ENCODE measurements around the gene TBC1D8. TPM values are rescaled to one million over a fixed set of nuclear protein-coding genes. Genes with fewer than 3 reads are reported as not detected.
"Not testable (repeated sequence)": the region's sequence is repeated elsewhere in the genome, so short reads cannot be mapped to it uniquely, and the experiment has no call there.

Gene TBC1D8
- total RNA-seq, 1 experiment from 2014 or later, result 0.97 TPM

- no peak overlapping the region for H3K4me3 ChIP-seq (ENCODE audit: low read length)
- no peaks in the 10 kb centered on the region for H3K9me3 ChIP-seq (ENCODE audit: low read length)
- H2AFZ ChIP-seq (ENCODE audit: low read length), result no peak overlapping the region
- H3K9ac ChIP-seq (ENCODE audit: low read length), result no peak overlapping the region
- H3K4me1 ChIP-seq (ENCODE audit: low read length), result no peaks in the 10 kb centered on the region
- H3K79me2 ChIP-seq (ENCODE audit: low read length), result no peaks in the 10 kb centered on the region
- H3K27ac ChIP-seq (ENCODE audit: low read length), result no peak overlapping the region
- no peaks in the 10 kb centered on the region for H4K20me1 ChIP-seq (ENCODE audit: insufficient read depth, low read depth, low read length)
- no peak overlapping the region for H3K4me2 ChIP-seq (ENCODE audit: low read depth, low read length, poor library complexity, severe bottlenecking)
- H3K9me2 ChIP-seq (replicated peaks; ENCODE audit: insufficient read depth, low read length), result no peaks in the 10 kb centered on the region
- H3K27me3 ChIP-seq (ENCODE audit: low read length), result no peaks in the 10 kb centered on the region
- H3K36me3 ChIP-seq (ENCODE audit: insufficient read depth, low read length), result no peaks in the 10 kb centered on the region
- DNase-seq, result no peak
These were observed 22.6 kb upstream of the TBC1D8 start for GRCh38 chr2:101173707-101174295.

- H3K36me3 ChIP-seq (ENCODE audit: insufficient read depth, low read length); H3K4me2 ChIP-seq (ENCODE audit: low read depth, low read length, poor library complexity, severe bottlenecking); H3K4me1 ChIP-seq (ENCODE audit: low read length); H4K20me1 ChIP-seq (ENCODE audit: insufficient read depth, low read depth, low read length); DNase-seq; H3K9me3 ChIP-seq (ENCODE audit: low read length); H3K9ac ChIP-seq (ENCODE audit: low read length); H3K27me3 ChIP-seq (ENCODE audit: low read length); H3K79me2 ChIP-seq (ENCODE audit: low read length); H3K9me2 ChIP-seq (replicated peaks; ENCODE audit: insufficient read depth, low read length); H3K27ac ChIP-seq (ENCODE audit: low read length); H2AFZ ChIP-seq (ENCODE audit: low read length); H3K4me3 ChIP-seq (ENCODE audit: low read length): not testable (repeated sequence)
These were observed 18.6 kb upstream of the TBC1D8 start for GRCh38 chr2:101169822-101170221.

GRCh38 chr2:101168706-101169105, 17.5 kb upstream of the TBC1D8 start:
- H3K27me3 ChIP-seq (ENCODE audit: low read length), result no peaks in the 10 kb centered on the region
- no peaks in the 10 kb centered on the region for H3K4me1 ChIP-seq (ENCODE audit: low read length)
- no peak overlapping the region for H3K27ac ChIP-seq (ENCODE audit: low read length)
- no peaks in the 10 kb centered on the region for H4K20me1 ChIP-seq (ENCODE audit: insufficient read depth, low read depth, low read length)
- no peak overlapping the region for H3K4me2 ChIP-seq (ENCODE audit: low read depth, low read length, poor library complexity, severe bottlenecking)
- H3K79me2 ChIP-seq (ENCODE audit: low read length), result no peaks in the 10 kb centered on the region
- no peak for DNase-seq
- no peak overlapping the region for H3K4me3 ChIP-seq (ENCODE audit: low read length)
- no peak overlapping the region for H3K9ac ChIP-seq (ENCODE audit: low read length)
- no peaks in the 10 kb centered on the region for H3K36me3 ChIP-seq (ENCODE audit: insufficient read depth, low read length)
- H3K9me2 ChIP-seq (replicated peaks; ENCODE audit: insufficient read depth, low read length), result no peaks in the 10 kb centered on the region
- H2AFZ ChIP-seq (ENCODE audit: low read length), result no peak overlapping the region
- no peaks in the 10 kb centered on the region for H3K9me3 ChIP-seq (ENCODE audit: low read length)

GRCh38 chr2:101167532-101167931, 16.4 kb upstream of the TBC1D8 start:
- not testable (repeated sequence) for H3K27me3 ChIP-seq (ENCODE audit: low read length); H3K4me3 ChIP-seq (ENCODE audit: low read length); H3K9me3 ChIP-seq (ENCODE audit: low read length); H3K27ac ChIP-seq (ENCODE audit: low read length); H3K79me2 ChIP-seq (ENCODE audit: low read length); DNase-seq; H3K9ac ChIP-seq (ENCODE audit: low read length); H3K4me1 ChIP-seq (ENCODE audit: low read length); H3K36me3 ChIP-seq (ENCODE audit: insufficient read depth, low read length); H2AFZ ChIP-seq (ENCODE audit: low read length); H4K20me1 ChIP-seq (ENCODE audit: insufficient read depth, low read depth, low read length); H3K4me2 ChIP-seq (ENCODE audit: low read depth, low read length, poor library complexity, severe bottlenecking); H3K9me2 ChIP-seq (replicated peaks; ENCODE audit: insufficient read depth, low read length)

- Histone ChIP-seq H3K9me2 (replicated peaks; ENCODE audit: insufficient read depth, low read length) (no peaks in the 10 kb centered on the region), H2AFZ (ENCODE audit: low read length) (no peak overlapping the region), H3K79me2 (ENCODE audit: low read length) (no peaks in the 10 kb centered on the region), H3K9ac (ENCODE audit: low read length) (no peak overlapping the region), H3K9me3 (ENCODE audit: low read length) (no peaks in the 10 kb centered on the region), H3K27me3 (ENCODE audit: low read length) (no peaks in the 10 kb centered on the region), H3K27ac (ENCODE audit: low read length) (no peak overlapping the region), H3K36me3 (ENCODE audit: insufficient read depth, low read length) (no peaks in the 10 kb centered on the region), H3K4me2 (ENCODE audit: low read depth, low read length, poor library complexity, severe bottlenecking) (no peak overlapping the region), H3K4me3 (ENCODE audit: low read length) (no peak overlapping the region), H3K4me1 (ENCODE audit: low read length) (no peaks in the 10 kb centered on the region), H4K20me1 (ENCODE audit: insufficient read depth, low read depth, low read length) (no peaks in the 10 kb centered on the region)
- no peak for DNase-seq
These were observed 12.8 kb upstream of the TBC1D8 start for GRCh38 chr2:101164021-101164420.

GRCh38 chr2:101162561-101163330, 11.6 kb upstream of the TBC1D8 start:
- Histone ChIP-seq H3K27ac (ENCODE audit: low read length) (no peak overlapping the region), H3K79me2 (ENCODE audit: low read length) (no peaks in the 10 kb centered on the region), H4K20me1 (ENCODE audit: insufficient read depth, low read depth, low read length) (no peaks in the 10 kb centered on the region), H3K4me1 (ENCODE audit: low read length) (no peaks in the 10 kb centered on the region), H3K36me3 (ENCODE audit: insufficient read depth, low read length) (no peaks in the 10 kb centered on the region), H3K4me2 (ENCODE audit: low read depth, low read length, poor library complexity, severe bottlenecking) (no peak overlapping the region), H3K9me3 (ENCODE audit: low read length) (no peaks in the 10 kb centered on the region), H3K4me3 (ENCODE audit: low read length) (no peak overlapping the region), H3K9me2 (replicated peaks; ENCODE audit: insufficient read depth, low read length) (no peaks in the 10 kb centered on the region), H2AFZ (ENCODE audit: low read length) (no peak overlapping the region), H3K9ac (ENCODE audit: low read length) (no peak overlapping the region), H3K27me3 (ENCODE audit: low read length) (no peaks in the 10 kb centered on the region)
- DNase-seq, result no peak

GRCh38 chr2:101161658-101162057, 10.5 kb upstream of the TBC1D8 start:
- Histone ChIP-seq H4K20me1 (ENCODE audit: insufficient read depth, low read depth, low read length) (no peaks in the 10 kb centered on the region), H3K27me3 (ENCODE audit: low read length) (no peaks in the 10 kb centered on the region), H3K9me3 (ENCODE audit: low read length) (no peaks in the 10 kb centered on the region), H3K9ac (ENCODE audit: low read length) (no peak overlapping the region), H3K9me2 (replicated peaks; ENCODE audit: insufficient read depth, low read length) (no peaks in the 10 kb centered on the region), H3K4me2 (ENCODE audit: low read depth, low read length, poor library complexity, severe bottlenecking) (no peak overlapping the region), H3K4me3 (ENCODE audit: low read length) (no peak overlapping the region), H3K27ac (ENCODE audit: low read length) (no peak overlapping the region), H3K36me3 (ENCODE audit: insufficient read depth, low read length) (no peaks in the 10 kb centered on the region), H2AFZ (ENCODE audit: low read length) (no peak overlapping the region), H3K79me2 (ENCODE audit: low read length) (no peaks in the 10 kb centered on the region), H3K4me1 (ENCODE audit: low read length) (no peaks in the 10 kb centered on the region)
- no peak for DNase-seq

- Histone ChIP-seq H4K20me1 (ENCODE audit: insufficient read depth, low read depth, low read length) (no peaks in the 10 kb centered on the region), H3K4me1 (ENCODE audit: low read length) (no peaks in the 10 kb centered on the region), H3K27me3 (ENCODE audit: low read length) (no peaks in the 10 kb centered on the region), H3K9me3 (ENCODE audit: low read length) (no peaks in the 10 kb centered on the region), H3K9me2 (replicated peaks; ENCODE audit: insufficient read depth, low read length) (no peaks in the 10 kb centered on the region), H3K4me3 (ENCODE audit: low read length) (no peak overlapping the region), H3K79me2 (ENCODE audit: low read length) (no peaks in the 10 kb centered on the region), H2AFZ (ENCODE audit: low read length) (no peak overlapping the region), H3K4me2 (ENCODE audit: low read depth, low read length, poor library complexity, severe bottlenecking) (no peak overlapping the region), H3K9ac (ENCODE audit: low read length) (no peak overlapping the region), H3K27ac (ENCODE audit: low read length) (no peak overlapping the region), H3K36me3 (ENCODE audit: insufficient read depth, low read length) (no peaks in the 10 kb centered on the region)
- no peak for DNase-seq
These were observed 9.3 kb upstream of the TBC1D8 start for GRCh38 chr2:101160454-101160853.

Measured in Karpas-422 (cell line).